Left hindlimb (tissue), 1 donor: ENCODE measurements around the gene TXNDC8.
"Not testable (repeated sequence)": the region's sequence is repeated elsewhere in the genome, so short reads cannot be mapped to it uniquely, and the experiment has no call there.

Source experiments
- DNase-seq: peaks from one replicate; pipeline ENCODE4 v3.0.0-alpha.2; 2018

The TXNDC8 gene

GRCh38 chr9:110323818-110324217, 13.8 kb downstream of the TXNDC8 start:
- no peak for DNase-seq

GRCh38 chr9:110320651-110321445, 16.8 kb downstream of the TXNDC8 start:
- DNase-seq: no peak

- no peak for DNase-seq
Observed at GRCh38 chr9:110319781-110320492, 17.7 kb downstream of the TXNDC8 start.

- DNase-seq: no peak
Observed at GRCh38 chr9:110317911-110318310, 19.8 kb downstream of the TXNDC8 start.

DNA sequence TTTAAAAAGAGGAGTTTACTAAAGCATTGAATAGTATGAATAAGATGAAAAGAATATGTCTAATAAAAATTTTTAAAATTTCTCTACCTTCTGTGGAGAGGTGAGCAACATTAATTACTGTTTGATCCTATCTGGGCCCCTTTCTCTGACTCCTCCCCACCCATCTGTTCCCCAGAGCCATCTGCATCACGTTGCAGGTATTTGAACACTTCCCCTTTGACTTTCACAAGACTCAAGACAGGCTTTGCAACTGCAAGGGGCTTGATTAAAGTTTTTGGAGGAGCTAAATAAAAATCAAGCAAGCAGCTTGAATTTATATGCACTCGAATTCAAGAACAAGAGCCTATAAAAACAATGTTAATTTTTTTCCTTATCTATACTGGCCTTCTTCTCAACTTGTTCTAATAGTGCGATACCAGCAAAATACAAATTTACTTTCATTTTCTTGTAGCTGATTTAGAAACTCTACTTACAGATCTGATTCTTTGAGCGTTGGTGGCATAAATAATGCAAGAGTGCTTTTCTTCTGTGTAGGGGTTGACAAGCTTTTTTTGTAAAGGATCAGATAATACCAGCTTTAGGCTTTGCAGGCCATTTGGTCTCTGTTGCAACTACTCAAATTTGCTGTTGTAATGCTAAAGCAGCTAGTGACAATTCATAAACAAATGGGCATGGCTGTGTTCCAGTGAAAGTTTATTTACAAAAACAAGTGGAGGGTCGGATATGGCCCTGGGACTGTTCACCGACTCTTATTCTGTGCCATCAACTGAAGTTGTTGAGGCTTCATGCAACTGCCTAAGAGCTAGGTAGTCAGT, 21.2 kb downstream of the TXNDC8 start:
- no peak for DNase-seq

DNA sequence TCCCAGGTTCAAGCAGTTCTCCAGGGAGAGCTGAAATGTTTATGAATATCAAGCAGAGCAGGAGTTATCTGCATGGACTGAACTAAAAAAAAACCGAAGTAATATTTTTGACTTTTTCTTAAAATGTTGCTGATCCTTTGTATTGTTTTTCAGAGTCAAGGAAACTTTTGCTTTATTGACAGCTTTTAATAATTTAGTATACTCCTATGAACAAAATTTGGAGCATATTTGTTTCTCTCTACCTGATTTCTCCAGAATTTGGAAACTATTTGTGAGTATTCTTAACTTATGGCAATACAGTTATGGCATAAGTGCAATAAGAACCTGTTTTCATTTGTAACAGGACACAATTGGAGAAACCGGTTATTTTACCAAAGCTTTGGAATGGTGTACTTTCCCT, 25.7 kb downstream of the TXNDC8 start:
- DNase-seq: not testable (repeated sequence)

DNA sequence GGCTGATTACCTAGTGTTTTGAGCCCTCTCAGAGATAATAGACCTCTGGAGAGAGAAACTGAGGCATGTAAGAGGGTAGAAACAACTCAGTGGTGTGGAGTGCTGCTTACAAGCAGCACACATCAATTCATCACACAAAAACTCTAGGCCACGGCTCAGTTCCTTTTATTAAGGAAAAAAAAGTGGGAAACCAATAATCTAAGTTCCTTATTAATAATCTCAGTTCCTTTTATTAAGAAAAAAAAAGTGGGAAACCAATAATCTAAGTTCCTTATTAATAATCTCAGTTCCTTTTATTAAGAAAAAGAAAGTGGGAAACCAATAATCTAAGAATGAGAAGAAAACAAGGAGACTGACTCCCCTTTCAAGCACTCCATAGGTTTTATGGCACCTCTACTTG, 28.0 kb downstream of the TXNDC8 start:
- no peak for DNase-seq

- DNase-seq: no peak
Observed at GRCh38 chr9:110308633-110309038, 29.0 kb downstream of the TXNDC8 start.

GRCh38 chr9:110307191-110307590, 30.5 kb downstream of the TXNDC8 start:
- no peak for DNase-seq

- no peak for DNase-seq
Observed at GRCh38 chr9:110303133-110303532, 34.5 kb downstream of the TXNDC8 start.

- DNase-seq: no peak
Observed at GRCh38 chr9:110298043-110298605, 39.5 kb downstream of the TXNDC8 start.

- no peak for DNase-seq
Observed at GRCh38 chr9:110293248-110293647, 44.4 kb downstream of the TXNDC8 start.

DNA sequence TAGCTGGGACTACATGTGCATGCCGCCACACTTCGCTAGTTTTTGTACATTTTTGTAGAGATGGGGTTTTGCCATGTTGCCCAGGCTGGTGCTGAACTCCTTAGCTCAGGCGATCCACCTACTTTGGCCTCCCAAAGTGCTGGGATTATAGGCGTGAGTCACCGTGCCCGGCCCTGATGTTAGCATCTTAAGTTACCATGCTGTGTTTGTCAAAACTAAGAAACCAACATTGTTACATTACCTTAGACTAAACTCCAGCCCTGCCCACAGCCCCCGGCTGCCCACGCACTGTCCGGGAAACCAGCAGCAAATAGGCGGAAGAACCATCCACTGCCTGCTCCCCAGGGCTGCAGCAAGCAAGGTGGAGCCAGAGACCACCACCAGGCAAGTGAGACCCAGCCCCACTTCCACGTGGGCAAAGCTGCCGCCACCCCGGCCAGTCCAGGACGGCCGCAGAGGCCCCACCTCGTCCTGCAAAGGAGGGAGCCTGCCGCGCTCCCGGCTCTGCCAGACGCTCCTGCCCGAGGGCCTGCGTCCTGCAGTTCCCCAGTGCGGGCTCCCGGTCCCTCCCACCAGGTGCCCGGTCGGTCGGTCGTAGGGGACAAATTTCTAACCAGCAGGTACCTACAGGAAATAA, 45.6 kb downstream of the TXNDC8 start:
- DNase-seq: no peak

DNA sequence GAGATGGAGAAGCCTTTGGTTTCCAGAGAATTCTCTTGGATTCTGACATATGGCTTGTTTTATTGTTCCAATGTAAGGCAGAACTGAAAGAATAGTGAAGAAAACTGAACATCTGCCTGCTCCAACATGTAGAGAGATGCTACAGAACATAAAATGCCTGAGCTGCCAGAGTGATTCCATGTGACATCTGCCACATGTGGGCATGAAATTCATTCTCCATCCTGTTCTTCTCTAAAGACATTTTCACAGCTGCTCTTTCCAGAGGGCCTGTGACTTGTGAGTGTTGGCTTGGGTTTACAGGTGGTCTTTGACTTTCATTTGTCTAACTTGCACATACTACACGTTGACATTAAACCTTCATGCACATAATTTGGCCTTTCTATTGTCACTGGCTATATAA, 47.7 kb downstream of the TXNDC8 start:
- DNase-seq: no peak

- no peak for DNase-seq
Observed at GRCh38 chr9:110288503-110288902, 49.2 kb downstream of the TXNDC8 start.

DNA sequence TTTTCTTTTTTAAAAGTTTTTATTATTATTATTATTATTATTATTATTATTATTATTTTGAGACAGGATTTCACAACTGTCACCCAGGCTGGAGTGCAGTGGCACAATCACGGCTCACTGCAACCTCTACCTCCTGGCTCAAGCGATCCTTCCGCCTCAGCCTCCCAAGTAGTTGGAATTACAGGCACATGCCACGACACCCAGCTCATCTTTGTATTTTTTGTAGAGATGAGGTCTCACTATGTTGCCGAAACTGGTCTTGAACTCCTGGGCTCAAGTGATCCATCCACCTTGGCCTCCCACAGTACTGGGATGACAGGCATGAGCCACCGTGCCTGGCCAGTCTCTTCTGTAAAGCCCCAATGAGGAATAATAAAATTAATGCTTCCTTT, 50.4 kb downstream of the TXNDC8 start:
- no peak for DNase-seq

DNA sequence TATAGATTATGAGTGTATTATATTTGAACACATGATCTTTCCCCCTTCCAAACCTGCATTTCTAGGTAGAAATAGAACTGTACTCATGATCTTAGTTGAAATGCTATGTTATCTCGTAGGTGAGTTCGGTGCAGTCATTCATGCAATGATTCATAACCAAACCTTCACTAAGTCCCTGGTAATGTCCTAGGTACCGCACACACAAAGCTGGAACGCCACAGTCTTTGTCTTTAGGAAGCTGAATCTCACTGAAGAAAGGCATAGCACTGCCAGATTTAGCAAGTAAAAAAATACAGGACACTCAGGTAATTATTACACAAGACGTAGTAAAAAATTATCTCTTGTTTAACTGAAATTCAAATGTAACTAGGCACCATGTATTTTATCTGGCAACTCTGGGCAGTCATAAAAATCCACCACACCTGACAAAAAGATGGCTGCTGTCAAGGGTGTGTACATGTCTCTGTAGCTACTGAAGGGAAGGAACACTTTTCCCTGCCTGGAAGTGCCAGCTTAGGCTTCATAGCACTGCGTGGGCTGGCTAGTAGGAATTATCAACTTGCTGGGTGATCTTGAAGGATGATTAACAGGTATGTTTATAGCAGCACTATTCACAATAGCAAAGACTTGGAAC, 53.3 kb downstream of the TXNDC8 start:
- DNase-seq: no peak

DNA sequence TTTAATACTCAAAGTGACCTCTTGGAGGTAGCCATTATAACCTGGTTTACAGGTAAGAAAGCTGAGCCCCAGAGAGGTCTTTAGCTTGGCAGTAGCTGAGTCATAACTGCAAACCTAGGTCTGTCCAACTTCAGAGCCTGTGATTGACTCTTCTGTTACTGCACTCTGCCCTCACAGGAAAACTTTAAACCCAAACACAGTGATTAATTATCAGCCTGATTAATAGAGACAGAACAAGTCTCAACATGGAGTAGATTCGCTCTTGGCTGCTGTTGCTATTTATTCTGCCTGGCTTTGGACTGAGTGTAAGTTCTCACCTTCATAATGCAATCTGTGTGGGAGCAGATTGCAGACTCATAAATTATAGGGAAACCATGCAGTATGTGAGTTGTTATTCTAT, 53.9 kb downstream of the TXNDC8 start:
- no peak for DNase-seq

DNA sequence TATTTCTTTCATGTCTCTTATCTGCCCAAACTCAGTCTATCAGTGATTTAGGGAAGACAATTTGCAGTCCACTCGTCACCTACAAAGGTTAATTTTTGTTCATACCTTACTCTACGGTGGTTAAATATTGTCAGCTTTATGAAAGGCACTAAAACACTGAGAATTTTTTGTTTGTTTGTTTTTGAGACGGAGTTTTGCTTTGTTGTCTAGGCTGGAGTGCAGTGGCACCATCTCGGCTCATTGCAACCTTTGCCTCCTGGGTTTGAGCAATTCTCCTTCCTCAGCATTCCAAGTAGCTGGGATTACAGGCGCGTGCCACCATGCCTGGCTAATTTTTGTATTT, 55.0 kb downstream of the TXNDC8 start:
- no peak for DNase-seq

DNA sequence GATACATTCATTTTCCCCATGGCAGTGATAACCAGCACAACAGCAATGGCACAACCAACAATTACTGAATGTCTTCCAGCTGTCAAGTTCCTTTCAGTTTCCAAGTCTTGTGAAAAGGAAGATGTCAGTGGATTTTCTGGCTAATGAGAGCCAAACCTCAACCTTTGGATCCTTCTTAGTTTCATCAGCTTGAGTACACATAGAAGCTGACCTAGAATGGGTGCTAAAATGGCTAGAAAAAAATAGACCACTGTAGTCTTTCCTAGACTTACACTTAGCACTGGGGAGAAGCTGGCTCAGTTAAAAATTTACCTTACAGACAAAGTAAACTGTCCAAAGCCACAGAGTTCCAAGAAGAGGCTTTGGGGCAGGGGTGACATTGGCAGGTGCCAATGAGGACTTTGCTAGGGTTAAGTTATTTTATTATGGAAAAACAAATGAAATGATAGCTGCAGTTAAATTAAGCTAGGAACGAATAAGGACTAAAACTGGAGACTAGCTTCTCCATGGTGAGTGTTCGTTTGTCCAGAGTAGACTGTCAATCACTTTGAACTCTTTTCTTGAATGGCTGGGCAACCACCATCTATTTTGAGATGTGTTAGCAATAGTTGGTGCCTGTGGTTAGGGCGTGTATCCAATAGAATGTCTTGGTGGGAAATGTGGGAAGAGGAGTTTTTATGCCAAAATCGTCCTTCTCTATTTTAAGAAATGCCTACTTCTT, 55.5 kb downstream of the TXNDC8 start:
- peak; percentile 35 for DNase-seq

GRCh38 chr9:110278080-110278707, 59.5 kb downstream of the TXNDC8 start:
- DNase-seq: no peak
